Measurements from ENCODE around the gene PAK6. TPM values are rescaled to one million over a fixed set of nuclear protein-coding genes. Genes with fewer than 3 reads are reported as not detected.
A peak's percentile ranks its signal among the peaks of the same experiment; 100 is the strongest.

The PAK6 gene
- total RNA-seq, 1 donor from 2014 or later, result not detected

- peaks cover 12% of the 10 kb centered on the region for H3K27me3 Mint-ChIP-seq (ENCODE audit: unreplicated experiment)
- DNase-seq (ENCODE audit: extremely low spot score, unreplicated experiment), result peak; percentile 95
- TF ChIP-seq CTCF (IDR thresholded peaks at IDR 0.05), result peak; percentile 100
- H3K9me3 Mint-ChIP-seq (ENCODE audit: unreplicated experiment), result no peaks in the 10 kb centered on the region
- no peak overlapping the region for H3K4me3 Mint-ChIP-seq (ENCODE audit: unreplicated experiment)
- H3K27ac Mint-ChIP-seq (ENCODE audit: unreplicated experiment), result no peak overlapping the region
- peaks cover 9% of the 10 kb centered on the region for H3K4me1 Mint-ChIP-seq (ENCODE audit: unreplicated experiment)
- no peaks in the 10 kb centered on the region for H3K36me3 Mint-ChIP-seq (ENCODE audit: unreplicated experiment)
These were observed 35.7 kb downstream of the PAK6 start for GRCh38 chr15:40274350-40275274.

- no peak for TF ChIP-seq CTCF (IDR thresholded peaks at IDR 0.05)
- DNase-seq (ENCODE audit: extremely low spot score, unreplicated experiment), result no peak
- no peak overlapping the region for H3K4me3 Mint-ChIP-seq (ENCODE audit: unreplicated experiment)
- peaks cover 16% of the 10 kb centered on the region for H3K27me3 Mint-ChIP-seq (ENCODE audit: unreplicated experiment)
- H3K9me3 Mint-ChIP-seq (ENCODE audit: unreplicated experiment), result no peaks in the 10 kb centered on the region
- peaks cover 9% of the 10 kb centered on the region for H3K4me1 Mint-ChIP-seq (ENCODE audit: unreplicated experiment)
- no peak overlapping the region for H3K27ac Mint-ChIP-seq (ENCODE audit: unreplicated experiment)
- no peaks in the 10 kb centered on the region for H3K36me3 Mint-ChIP-seq (ENCODE audit: unreplicated experiment)
These were observed 36.7 kb downstream of the PAK6 start for GRCh38 chr15:40275523-40275922.

GRCh38 chr15:40275954-40276353, 37.1 kb downstream of the PAK6 start:
- peaks cover 20% of the 10 kb centered on the region for H3K27me3 Mint-ChIP-seq (ENCODE audit: unreplicated experiment)
- no peaks in the 10 kb centered on the region for H3K9me3 Mint-ChIP-seq (ENCODE audit: unreplicated experiment)
- TF ChIP-seq CTCF (IDR thresholded peaks at IDR 0.05), result no peak
- H3K36me3 Mint-ChIP-seq (ENCODE audit: unreplicated experiment), result no peaks in the 10 kb centered on the region
- no peak overlapping the region for H3K27ac Mint-ChIP-seq (ENCODE audit: unreplicated experiment)
- H3K4me3 Mint-ChIP-seq (ENCODE audit: unreplicated experiment), result no peak overlapping the region
- no peak for DNase-seq (ENCODE audit: extremely low spot score, unreplicated experiment)
- H3K4me1 Mint-ChIP-seq (ENCODE audit: unreplicated experiment), result peaks cover 9% of the 10 kb centered on the region

GRCh38 chr15:40276927-40277326, 38.1 kb downstream of the PAK6 start:
- Mint-ChIP-seq H3K4me1 (ENCODE audit: unreplicated experiment) (peaks cover 11% of the 10 kb centered on the region), H3K36me3 (ENCODE audit: unreplicated experiment) (no peaks in the 10 kb centered on the region), H3K4me3 (ENCODE audit: unreplicated experiment) (no peak overlapping the region), H3K9me3 (ENCODE audit: unreplicated experiment) (no peaks in the 10 kb centered on the region), H3K27me3 (ENCODE audit: unreplicated experiment) (peaks cover 23% of the 10 kb centered on the region), H3K27ac (ENCODE audit: unreplicated experiment) (no peak overlapping the region)
- no peak for DNase-seq (ENCODE audit: extremely low spot score, unreplicated experiment)
- TF ChIP-seq CTCF (IDR thresholded peaks at IDR 0.05), result no peak

- Mint-ChIP-seq H3K27ac (ENCODE audit: unreplicated experiment) (no peak overlapping the region), H3K4me1 (ENCODE audit: unreplicated experiment) (peaks cover 11% of the 10 kb centered on the region), H3K27me3 (ENCODE audit: unreplicated experiment) (peaks cover 23% of the 10 kb centered on the region), H3K4me3 (ENCODE audit: unreplicated experiment) (no peak overlapping the region), H3K36me3 (ENCODE audit: unreplicated experiment) (no peaks in the 10 kb centered on the region), H3K9me3 (ENCODE audit: unreplicated experiment) (no peaks in the 10 kb centered on the region)
- TF ChIP-seq CTCF (IDR thresholded peaks at IDR 0.05), result no peak
- DNase-seq (ENCODE audit: extremely low spot score, unreplicated experiment), result no peak
These were observed 38.6 kb downstream of the PAK6 start for GRCh38 chr15:40277471-40277870.
